Uterus (tissue), 4 donors: Measurements from ENCODE around the gene CASK. TPM values are rescaled to one million over a fixed set of nuclear protein-coding genes. Genes with fewer than 3 reads are reported as not detected.

Experiments used
- DNase-seq, 2 donors: peaks; one replicate each; pipeline ENCODE4 v3.0.0-alpha.2; 2019 to 2020
- H3K27ac ChIP-seq, 2 donors: fragments of 200-600 bp; sonication (generic); 1 replicate in 1 of 2; 2 replicates in 1 of 2; pipeline ENCODE4 v1.5.1; 2016 to 2018
- H3K27me3 ChIP-seq, 2 donors: fragments of 200-600 bp; sonication (generic); one replicate each; pipeline ENCODE4 v1.5.1; 2018 to 2019; ENCODE audit warnings: control low read depth in 1 of 2
- H3K36me3 ChIP-seq, 2 donors: fragments of 200-600 bp; sonication (generic); one replicate each; pipeline ENCODE4 v1.5.1; 2019; ENCODE audit warnings: control low read depth in 1 of 2
- H3K4me1 ChIP-seq, 2 donors: fragments of 200-600 bp; sonication (generic); one replicate each; pipeline ENCODE4 v1.5.1; 2018 to 2019; ENCODE audit warnings: control low read depth in 1 of 2
- H3K4me3 ChIP-seq, 2 donors: fragments of 200-600 bp; sonication (generic); 1 replicate in 1 of 2; 2 replicates in 1 of 2; pipeline ENCODE4 v1.5.1; 2018 to 2019; ENCODE audit warnings: mild to moderate bottlenecking in 1 of 2
- H3K9me3 ChIP-seq, 2 donors: fragments of 200-600 bp; sonication (generic); one replicate each; pipeline ENCODE4 v1.5.1; 2019; ENCODE audit warnings: control low read depth in 1 of 2
- POLR2A ChIP-seq, 2 donors: fragments of 450-650 bp; IDR thresholded peaks; one replicate each; pipeline ENCODE4 v1.6.1; 2016; ENCODE audit warnings: antibody characterized with exemption in 2 of 2, mild to moderate bottlenecking in 1 of 2, moderate library complexity in 1 of 2
- intact Hi-C: fragments of 100-400 bp; cut with DNase I; formaldehyde crosslinking; loops from one replicate; pipeline ENCODE4 v1.15.1; 2023; ENCODE audit warnings: low total_unique reads
- total RNA-seq, 4 donors: library from RNA; depleted of rRNA in 3 of 4; stranded (reverse); fragments of >200 nt in 3 of 4; gene quantifications; one replicate each; pipeline versions ENCODE4 v1.1.0 to v1.2.4, GENCODE V29; 2014 to 2023
- TF ChIP-seq, protein P1 (sequence below), 4 experiments: fragments of 200-600 bp in 2 of 4; fragments of 450-650 bp in 2 of 4; sonication (generic) in 2 of 4; IDR thresholded peaks; one replicate each; pipeline ENCODE4 v1.5.1; 2016 to 2019; ENCODE audit warnings: antibody characterized with exemption in 4 of 4, mild to moderate bottlenecking in 2 of 4, moderate library complexity in 1 of 4
- donor health status: DM: yes; HTN: yes; CAD: no.

The CASK gene
- total RNA-seq, 4 donors from 2014 or later = 7.9 to 76.0 (median 40.7) TPM

- intact Hi-C loops = no loop called here
- H3K27ac ChIP-seq = no peak overlapping the region
- no peaks in the 10 kb centered on the region for H3K27me3 ChIP-seq
- DNase-seq = no peak
- no peaks in the 10 kb centered on the region for H3K4me1 ChIP-seq
- no peak for TF ChIP-seq POLR2A (IDR thresholded peaks at IDR 0.05)
- TF ChIP-seq, protein P1, sequence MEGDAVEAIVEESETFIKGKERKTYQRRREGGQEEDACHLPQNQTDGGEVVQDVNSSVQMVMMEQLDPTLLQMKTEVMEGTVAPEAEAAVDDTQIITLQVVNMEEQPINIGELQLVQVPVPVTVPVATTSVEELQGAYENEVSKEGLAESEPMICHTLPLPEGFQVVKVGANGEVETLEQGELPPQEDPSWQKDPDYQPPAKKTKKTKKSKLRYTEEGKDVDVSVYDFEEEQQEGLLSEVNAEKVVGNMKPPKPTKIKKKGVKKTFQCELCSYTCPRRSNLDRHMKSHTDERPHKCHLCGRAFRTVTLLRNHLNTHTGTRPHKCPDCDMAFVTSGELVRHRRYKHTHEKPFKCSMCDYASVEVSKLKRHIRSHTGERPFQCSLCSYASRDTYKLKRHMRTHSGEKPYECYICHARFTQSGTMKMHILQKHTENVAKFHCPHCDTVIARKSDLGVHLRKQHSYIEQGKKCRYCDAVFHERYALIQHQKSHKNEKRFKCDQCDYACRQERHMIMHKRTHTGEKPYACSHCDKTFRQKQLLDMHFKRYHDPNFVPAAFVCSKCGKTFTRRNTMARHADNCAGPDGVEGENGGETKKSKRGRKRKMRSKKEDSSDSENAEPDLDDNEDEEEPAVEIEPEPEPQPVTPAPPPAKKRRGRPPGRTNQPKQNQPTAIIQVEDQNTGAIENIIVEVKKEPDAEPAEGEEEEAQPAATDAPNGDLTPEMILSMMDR (IDR thresholded peaks at IDR 0.05) = no peak
- no peak overlapping the region for H3K4me3 ChIP-seq
- H3K9me3 ChIP-seq = no peaks in the 10 kb centered on the region
- no peaks in the 10 kb centered on the region for H3K36me3 ChIP-seq
Observed at GRCh38 chrX:41912923-41913322, 10.4 kb downstream of the CASK start.

DNA sequence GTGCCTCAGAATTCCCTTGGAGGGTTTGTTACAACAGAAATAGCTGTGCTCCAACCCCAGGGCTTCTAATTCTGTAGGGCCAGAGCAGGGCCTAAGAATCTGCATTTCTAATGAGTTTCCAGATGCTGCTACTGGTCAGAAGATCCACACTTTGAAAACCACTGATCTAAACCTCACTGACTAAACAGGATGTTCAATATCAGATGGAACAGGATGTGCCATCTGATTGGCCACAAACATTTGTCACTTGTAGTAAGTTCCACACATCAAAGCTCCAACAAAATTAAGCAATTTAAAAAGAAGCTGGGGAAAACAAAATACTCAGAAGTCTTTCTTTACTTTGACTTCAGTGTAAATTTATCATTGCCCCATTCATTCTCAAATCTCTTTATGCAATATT lies 14.3 kb downstream of the CASK start:
- H3K4me1 ChIP-seq = no peaks in the 10 kb centered on the region
- intact Hi-C loops = no loop called here
- TF ChIP-seq, protein P1 (IDR thresholded peaks at IDR 0.05) = no peak
- no peak for TF ChIP-seq POLR2A (IDR thresholded peaks at IDR 0.05)

GRCh38 chrX:41906515-41907187 lies 16.7 kb downstream of the CASK start:
- DNase-seq = no peak
- no peaks in the 10 kb centered on the region for H3K4me1 ChIP-seq
- no peak overlapping the region for H3K4me3 ChIP-seq
- H3K36me3 ChIP-seq = no peaks in the 10 kb centered on the region
- H3K27ac ChIP-seq = no peak overlapping the region
- H3K9me3 ChIP-seq = no peaks in the 10 kb centered on the region
- no peak for TF ChIP-seq POLR2A (IDR thresholded peaks at IDR 0.05)
- TF ChIP-seq, protein P1 (IDR thresholded peaks at IDR 0.05) = no peak
- intact Hi-C loops = no loop called here
- H3K27me3 ChIP-seq = no peaks in the 10 kb centered on the region

More for the DNA sequence above, 14.3 kb downstream of the CASK start:
- no peaks in the 10 kb centered on the region for H3K27me3 ChIP-seq
- no peaks in the 10 kb centered on the region for H3K36me3 ChIP-seq
- no peaks in the 10 kb centered on the region for H3K9me3 ChIP-seq
- H3K4me3 ChIP-seq = no peak overlapping the region
- H3K27ac ChIP-seq = no peak overlapping the region
- no peak for DNase-seq

DNA sequence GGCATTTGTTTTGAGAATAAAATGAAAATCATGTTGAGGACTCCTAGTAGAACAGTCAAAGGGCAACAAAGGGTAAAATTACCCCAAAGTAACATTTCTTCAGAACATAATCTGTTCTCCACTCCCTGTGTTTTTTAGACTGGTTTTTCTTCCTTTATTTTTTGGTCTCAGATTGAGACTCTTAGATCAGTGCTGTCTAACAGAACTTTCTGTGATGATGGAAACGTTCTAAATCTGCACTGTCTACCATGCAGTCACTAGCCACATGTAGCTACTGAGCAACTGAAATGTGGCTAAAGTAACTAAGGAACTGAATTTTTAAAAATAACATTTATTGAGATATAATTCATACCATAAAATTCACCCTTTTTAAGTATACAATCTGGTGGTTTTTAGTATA lies 19.8 kb downstream of the CASK start:
- DNase-seq = no peak
- Histone ChIP-seq H3K36me3 (no peaks in the 10 kb centered on the region), H3K27ac (no peak overlapping the region), H3K9me3 (no peaks in the 10 kb centered on the region), H3K4me1 (no peaks in the 10 kb centered on the region), H3K4me3 (no peak overlapping the region), H3K27me3 (no peaks in the 10 kb centered on the region)
- TF ChIP-seq POLR2A (IDR thresholded peaks at IDR 0.05) = no peak
- TF ChIP-seq, protein P1 (IDR thresholded peaks at IDR 0.05) = no peak
- intact Hi-C loops = no loop called here

- peaks cover 0 to 7% of the 10 kb centered on the region in 2 donors for H3K9me3 ChIP-seq
- no peak for DNase-seq
- no peak overlapping the region for H3K27ac ChIP-seq
- no peaks in the 10 kb centered on the region for H3K4me1 ChIP-seq
- intact Hi-C loops = no loop called here
- no peaks in the 10 kb centered on the region for H3K36me3 ChIP-seq
- no peak for TF ChIP-seq POLR2A (IDR thresholded peaks at IDR 0.05)
- TF ChIP-seq, protein P1 (IDR thresholded peaks at IDR 0.05) = no peak
- no peak overlapping the region for H3K4me3 ChIP-seq
- no peaks in the 10 kb centered on the region for H3K27me3 ChIP-seq
Observed at GRCh38 chrX:41900321-41900720, 23.0 kb downstream of the CASK start.
